GM12878 (cell line): ENCODE measurements around the gene TMEM40. TPM values are rescaled to one million over a fixed set of nuclear protein-coding genes. Genes with fewer than 3 reads are reported as not detected.

Experiments
- ATAC-seq: fragments of 200-7000 bp; cut with Tn5 transposase; 3 replicates; pipeline ENCODE4 v1.9.1; 2020; ENCODE audit warnings: mild to moderate bottlenecking, moderate library complexity
- BruUV-seq: library from RNA; stranded (reverse); fragments of 400-500 nt; replicated peaks from 2 replicates; lab custom pipeline; 2021; lab: Mats Ljungman, UMichigan
- CTCF ChIA-PET: fragments of 300-600 bp; sonication (Branson Sonifier 250); formaldehyde crosslinking; extraction: SDS; loops from one replicate; lab custom pipeline; 2021; ENCODE audit warnings: inconsistent platforms; lab: Yijun Ruan, JAX
- POLR2A ChIA-PET: fragments of 350-600 bp; formaldehyde crosslinking; extraction: SDS; loops from one replicate; lab custom pipeline; 2021; ENCODE audit warnings: inconsistent platforms; lab: Charles Lee
- RAD21 ChIA-PET: fragments of 300-600 bp; sonication (Branson Sonifier 250); formaldehyde crosslinking; loops from one replicate; lab custom pipeline; 2023; ENCODE audit warnings: antibody characterized with exemption; ENCODE audit not compliant: unreplicated experiment; lab: Charles Lee
- SMC1A ChIA-PET: fragments of 300-600 bp; sonication (Branson Sonifier 250); formaldehyde crosslinking; loops from one replicate; lab custom pipeline; 2023; ENCODE audit not compliant: unreplicated experiment, uncharacterized antibody; lab: Charles Lee
- DNase-seq: peaks from one replicate; pipeline ENCODE4 v3.0.0-alpha.2; 2011; ENCODE audit warnings: low read depth, low spot score
- FAIRE-seq: peaks from 3 replicates; lab custom pipeline; 2011; peaks lifted over from hg19 to GRCh38; lab: Jason Lieb, UNC
- H2AFZ ChIP-seq: 2 replicates; pipeline ENCODE4 v1.6.0; 2011; ENCODE audit warnings: low read depth, low read length, control low read depth; ENCODE audit not compliant: control insufficient read depth
- H3K27ac ChIP-seq: 2 replicates; pipeline ENCODE4 v1.5.1; 2011; ENCODE audit warnings: control low read depth; ENCODE audit not compliant: control insufficient read depth, insufficient read depth
- H3K27me3 ChIP-seq, 2 experiments: replicated peaks in 1 of 2; 2 replicates each; pipeline versions ENCODE4 v1.6.0 to v1.6.1; 2011; ENCODE audit warnings: low read length in 1 of 2; ENCODE audit not compliant: control insufficient read depth in 2 of 2, insufficient read depth in 2 of 2
- H3K36me3 ChIP-seq, 2 experiments: 2 replicates each; pipeline ENCODE4 v1.5.1; 2011; ENCODE audit warnings: low read length in 1 of 2; ENCODE audit not compliant: control insufficient read depth in 2 of 2, insufficient read depth in 2 of 2
- H3K4me1 ChIP-seq: 2 replicates; pipeline ENCODE4 v1.6.1; 2011; ENCODE audit warnings: mild to moderate bottlenecking, low read length, moderate library complexity, mixed read lengths; ENCODE audit not compliant: control insufficient read depth, insufficient read depth
- H3K4me2 ChIP-seq: 2 replicates; pipeline ENCODE4 v1.6.0; 2011; ENCODE audit warnings: control low read depth; ENCODE audit not compliant: control insufficient read depth, insufficient read depth
- H3K4me3 ChIP-seq: fragments of 200-600 bp; sonication (generic); 2 replicates; pipeline ENCODE4 v1.5.1; 2016
- H3K79me2 ChIP-seq: 2 replicates; pipeline ENCODE4 v1.6.0; 2011; ENCODE audit warnings: low read length; ENCODE audit not compliant: control insufficient read depth, insufficient read depth
- H3K9ac ChIP-seq: 2 replicates; pipeline ENCODE4 v1.8.0; 2011; ENCODE audit warnings: low read length, control low read depth, mixed read lengths; ENCODE audit not compliant: control insufficient read depth, insufficient read depth
- H3K9me3 ChIP-seq: replicated peaks from 3 replicates; pipeline ENCODE4 v1.5.1; 2011; ENCODE audit warnings: mild to moderate bottlenecking, low read length; ENCODE audit not compliant: control insufficient read depth, insufficient read depth
- H4K20me1 ChIP-seq: 2 replicates; pipeline ENCODE4 v1.6.0; 2011; ENCODE audit not compliant: control insufficient read depth, insufficient read depth
- BRCA1 ChIP-seq: IDR thresholded peaks from 2 replicates; pipeline ENCODE4 v1.6.1; 2011; ENCODE audit warnings: low read depth, low read length, improper control_type of control experiment
- CBFB ChIP-seq: IDR thresholded peaks from 2 replicates; pipeline ENCODE4 v1.6.1; 2016; ENCODE audit warnings: antibody characterized with exemption, low read depth
- CBX5 ChIP-seq: sonication (generic); IDR thresholded peaks from 2 replicates; pipeline ENCODE4 v1.6.1; 2016; ENCODE audit warnings: low read depth, moderate library complexity, mild to moderate bottlenecking, inconsistent platforms
- CREM ChIP-seq: IDR thresholded peaks from 2 replicates; pipeline ENCODE4 v1.6.1; 2014; ENCODE audit warnings: antibody characterized with exemption, low read depth
- ESRRA ChIP-seq: IDR thresholded peaks from 2 replicates; pipeline ENCODE4 v1.6.1; 2012; ENCODE audit warnings: mild to moderate bottlenecking, low read length, improper control_type of control experiment
- HDAC6 ChIP-seq: fragments of 200-600 bp; sonication (generic); IDR thresholded peaks from one replicate; pipeline ENCODE4 v1.8.0; 2017; ENCODE audit warnings: antibody characterized with exemption; ENCODE audit not compliant: unreplicated experiment
- JUND ChIP-seq: IDR thresholded peaks from 2 replicates; pipeline ENCODE4 v1.6.1; 2012; ENCODE audit warnings: low read depth, mild to moderate bottlenecking, low read length, improper control_type of control experiment, moderate library complexity
- KLF5 ChIP-seq: fragments of 450-650 bp; IDR thresholded peaks from 2 replicates; pipeline ENCODE4 v1.6.1; 2014; ENCODE audit warnings: mild to moderate bottlenecking; ENCODE audit not compliant: partially characterized antibody
- MXI1 ChIP-seq: fragments of 150-350 bp; IDR thresholded peaks from 2 replicates; pipeline ENCODE4 v1.6.1; 2011; ENCODE audit warnings: low read depth, mild to moderate bottlenecking, inconsistent platforms, low read length, improper control_type of control experiment
- NFXL1 ChIP-seq: fragments of 450-650 bp; IDR thresholded peaks from 2 replicates; pipeline ENCODE4 v1.6.1; 2017; ENCODE audit warnings: antibody characterized with exemption, mild to moderate bottlenecking, borderline replicate concordance
- RAD51 ChIP-seq: fragments of 450-650 bp; IDR thresholded peaks from 2 replicates; pipeline ENCODE4 v1.6.1; 2016; ENCODE audit warnings: moderate library complexity, mild to moderate bottlenecking, inconsistent platforms
- SP1 ChIP-seq: IDR thresholded peaks from one replicate; pipeline ENCODE4 v1.6.1; 2011; ENCODE audit warnings: low read depth, low read length
- TCF7 ChIP-seq: IDR thresholded peaks from 2 replicates; pipeline ENCODE4 v1.6.1; 2014; ENCODE audit warnings: antibody characterized with exemption, borderline replicate concordance
- YBX1 ChIP-seq: fragments of 450-650 bp; IDR thresholded peaks from 2 replicates; pipeline ENCODE4 v1.6.1; 2016; ENCODE audit warnings: antibody characterized with exemption
- ZBED1 ChIP-seq: IDR thresholded peaks from 2 replicates; pipeline ENCODE4 v1.6.1; 2016; ENCODE audit warnings: borderline replicate concordance
- WGBS: methylation state at CpG from one replicate; pipeline ENCODE4 v1.1.6; 2016; ENCODE audit warnings: low lambda C conversion rate; ENCODE audit not compliant: insufficient replicate concordance, insufficient coverage; ENCODE audit errors: missing lambda C conversion rate; 5-methylcytosine and 5-hydroxymethylcytosine counted together
- in situ Hi-C: fragments of 300-500 bp; cut with MboI; formaldehyde crosslinking; loops from 9 replicates; pipeline ENCODE4 v1.14.3; 2018; ENCODE audit warnings: mixed read lengths
- intact Hi-C: fragments of 100-400 bp; cut with micrococcal nuclease; formaldehyde crosslinking; loops from one replicate; pipeline ENCODE4 v1.14.2; 2022; ENCODE audit not compliant: unreplicated experiment
- polyA plus RNA-seq, 11 experiments: library from polyadenylated mRNA; depleted of rRNA in 4 of 11; unstranded in 6 of 11; stranded (reverse) in 5 of 11; fragments of >200 nt; fragmentation: Nextera tagmentation in 4 of 11; fragmentation: Illumina TruSeq in 1 of 11; extraction: Ambion mirVana in 4 of 11; extraction: Trizol in 1 of 11; gene quantifications; 1 replicate in 1 of 11; 2 replicates in 10 of 11; pipeline versions ENCODE4 v1.2.1 to v1.2.3, GENCODE V29; 2011 to 2016; ENCODE audit warnings: inconsistent platforms in 2 of 11, missing spikeins in 2 of 11, low read depth in 1 of 11
- total RNA-seq, 4 experiments: library from RNA; depleted of rRNA in 3 of 4; stranded (reverse); fragments of >200 nt in 3 of 4; fragmentation: Illumina TruSeq in 1 of 4; extraction: Trizol in 1 of 4; gene quantifications; 2 replicates each; pipeline versions ENCODE4 v1.2.1 to v1.2.3, GENCODE V29; 2013 to 2021
- TF ChIP-seq, protein P1 (sequence below): fragments of 450-650 bp; IDR thresholded peaks from 2 replicates; pipeline ENCODE4 v1.6.1; 2014; ENCODE audit warnings: mild to moderate bottlenecking
- TF ChIP-seq, protein P2 (sequence below): fragments of 450-650 bp; IDR thresholded peaks from 2 replicates; pipeline ENCODE4 v1.6.1; 2016; ENCODE audit warnings: mild to moderate bottlenecking, moderate library complexity, borderline replicate concordance
- TF ChIP-seq, protein P3 (sequence below): fragments of 450-650 bp; IDR thresholded peaks from 2 replicates; pipeline ENCODE4 v1.6.1; 2017; ENCODE audit warnings: mild to moderate bottlenecking, low read depth, inconsistent platforms; ENCODE audit not compliant: poor library complexity, severe bottlenecking

The TMEM40 gene
- total and polyA plus RNA-seq, 10 of the 15 experiments (the other 5 are each of a cell fraction or from before 2014, with no cell fraction given): 0.10 to 0.46 (median 0.27) TPM; not detected in 3

DNA sequence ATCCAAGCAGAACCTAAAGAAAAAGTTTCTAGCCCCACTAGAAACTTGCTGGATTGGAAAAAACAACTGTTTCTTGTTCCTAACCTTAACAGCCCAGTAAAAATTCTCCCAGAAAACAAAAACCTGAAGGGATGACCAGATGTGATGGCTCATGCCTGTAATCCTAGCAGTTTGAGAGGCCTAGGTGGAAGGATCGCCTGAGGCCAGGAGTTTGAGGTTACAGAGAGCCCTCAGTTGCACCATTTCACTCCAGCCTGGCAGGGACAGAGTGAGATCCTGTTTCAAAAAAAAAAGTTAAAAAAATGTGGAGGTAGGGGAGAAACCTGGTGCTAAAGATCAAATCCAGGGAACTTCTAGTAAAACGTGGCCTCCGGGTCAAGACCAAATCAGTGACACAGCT is 56.6 kb downstream of the TMEM40 start:
- Histone ChIP-seq H3K27ac (no peak overlapping the region), H2AFZ (no peak overlapping the region), H3K4me2 (no peak overlapping the region), H4K20me1 (no peaks in the 10 kb centered on the region), H3K4me1 (no peaks in the 10 kb centered on the region), H3K36me3 (no peaks in the 10 kb centered on the region), H3K79me2 (no peaks in the 10 kb centered on the region), H3K4me3 (no peak overlapping the region), H3K9me3 (no peaks in the 10 kb centered on the region), H3K9ac (no peak overlapping the region), H3K27me3 (no peaks in the 10 kb centered on the region)
- in situ Hi-C loops: loop anchor here (25.0 kb wide), 1 partner anchor 565 kb away; no protein-coding TSS in a partner anchor
- 76% methylated on average over 3 of the region's 3 CpGs for WGBS
- intact Hi-C loops: no loop called here
- SMC1A ChIA-PET: interaction anchor here (0.6 kb wide), 1 partner anchor 975 kb away, joined by 3 read pairs; no protein-coding TSS in a partner anchor
- no peak for ATAC-seq
- POLR2A ChIA-PET: no interaction called here
- no peak for FAIRE-seq
- CTCF ChIA-PET: no interaction called here
- no TSS peak for BruUV-seq
- RAD21 ChIA-PET: no interaction called here
- no peak for DNase-seq
- TF ChIP-seq, protein P1, sequence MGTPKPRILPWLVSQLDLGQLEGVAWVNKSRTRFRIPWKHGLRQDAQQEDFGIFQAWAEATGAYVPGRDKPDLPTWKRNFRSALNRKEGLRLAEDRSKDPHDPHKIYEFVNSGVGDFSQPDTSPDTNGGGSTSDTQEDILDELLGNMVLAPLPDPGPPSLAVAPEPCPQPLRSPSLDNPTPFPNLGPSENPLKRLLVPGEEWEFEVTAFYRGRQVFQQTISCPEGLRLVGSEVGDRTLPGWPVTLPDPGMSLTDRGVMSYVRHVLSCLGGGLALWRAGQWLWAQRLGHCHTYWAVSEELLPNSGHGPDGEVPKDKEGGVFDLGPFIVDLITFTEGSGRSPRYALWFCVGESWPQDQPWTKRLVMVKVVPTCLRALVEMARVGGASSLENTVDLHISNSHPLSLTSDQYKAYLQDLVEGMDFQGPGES: no peak
- TF ChIP-seq RAD51: no peak
- no peak for TF ChIP-seq SP1
- TF ChIP-seq HDAC6: no peak
- TF ChIP-seq YBX1: no peak
- no peak for TF ChIP-seq MXI1
- no peak for TF ChIP-seq JUND
- no peak for TF ChIP-seq CBX5
- TF ChIP-seq, protein P2, sequence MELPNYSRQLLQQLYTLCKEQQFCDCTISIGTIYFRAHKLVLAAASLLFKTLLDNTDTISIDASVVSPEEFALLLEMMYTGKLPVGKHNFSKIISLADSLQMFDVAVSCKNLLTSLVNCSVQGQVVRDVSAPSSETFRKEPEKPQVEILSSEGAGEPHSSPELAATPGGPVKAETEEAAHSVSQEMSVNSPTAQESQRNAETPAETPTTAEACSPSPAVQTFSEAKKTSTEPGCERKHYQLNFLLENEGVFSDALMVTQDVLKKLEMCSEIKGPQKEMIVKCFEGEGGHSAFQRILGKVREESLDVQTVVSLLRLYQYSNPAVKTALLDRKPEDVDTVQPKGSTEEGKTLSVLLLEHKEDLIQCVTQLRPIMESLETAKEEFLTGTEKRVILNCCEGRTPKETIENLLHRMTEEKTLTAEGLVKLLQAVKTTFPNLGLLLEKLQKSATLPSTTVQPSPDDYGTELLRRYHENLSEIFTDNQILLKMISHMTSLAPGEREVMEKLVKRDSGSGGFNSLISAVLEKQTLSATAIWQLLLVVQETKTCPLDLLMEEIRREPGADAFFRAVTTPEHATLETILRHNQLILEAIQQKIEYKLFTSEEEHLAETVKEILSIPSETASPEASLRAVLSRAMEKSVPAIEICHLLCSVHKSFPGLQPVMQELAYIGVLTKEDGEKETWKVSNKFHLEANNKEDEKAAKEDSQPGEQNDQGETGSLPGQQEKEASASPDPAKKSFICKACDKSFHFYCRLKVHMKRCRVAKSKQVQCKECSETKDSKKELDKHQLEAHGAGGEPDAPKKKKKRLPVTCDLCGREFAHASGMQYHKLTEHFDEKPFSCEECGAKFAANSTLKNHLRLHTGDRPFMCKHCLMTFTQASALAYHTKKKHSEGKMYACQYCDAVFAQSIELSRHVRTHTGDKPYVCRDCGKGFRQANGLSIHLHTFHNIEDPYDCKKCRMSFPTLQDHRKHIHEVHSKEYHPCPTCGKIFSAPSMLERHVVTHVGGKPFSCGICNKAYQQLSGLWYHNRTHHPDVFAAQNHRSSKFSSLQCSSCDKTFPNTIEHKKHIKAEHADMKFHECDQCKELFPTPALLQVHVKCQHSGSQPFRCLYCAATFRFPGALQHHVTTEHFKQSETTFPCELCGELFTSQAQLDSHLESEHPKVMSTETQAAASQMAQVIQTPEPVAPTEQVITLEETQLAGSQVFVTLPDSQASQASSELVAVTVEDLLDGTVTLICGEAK: no peak
- TF ChIP-seq BRCA1: no peak
- TF ChIP-seq, protein P3, sequence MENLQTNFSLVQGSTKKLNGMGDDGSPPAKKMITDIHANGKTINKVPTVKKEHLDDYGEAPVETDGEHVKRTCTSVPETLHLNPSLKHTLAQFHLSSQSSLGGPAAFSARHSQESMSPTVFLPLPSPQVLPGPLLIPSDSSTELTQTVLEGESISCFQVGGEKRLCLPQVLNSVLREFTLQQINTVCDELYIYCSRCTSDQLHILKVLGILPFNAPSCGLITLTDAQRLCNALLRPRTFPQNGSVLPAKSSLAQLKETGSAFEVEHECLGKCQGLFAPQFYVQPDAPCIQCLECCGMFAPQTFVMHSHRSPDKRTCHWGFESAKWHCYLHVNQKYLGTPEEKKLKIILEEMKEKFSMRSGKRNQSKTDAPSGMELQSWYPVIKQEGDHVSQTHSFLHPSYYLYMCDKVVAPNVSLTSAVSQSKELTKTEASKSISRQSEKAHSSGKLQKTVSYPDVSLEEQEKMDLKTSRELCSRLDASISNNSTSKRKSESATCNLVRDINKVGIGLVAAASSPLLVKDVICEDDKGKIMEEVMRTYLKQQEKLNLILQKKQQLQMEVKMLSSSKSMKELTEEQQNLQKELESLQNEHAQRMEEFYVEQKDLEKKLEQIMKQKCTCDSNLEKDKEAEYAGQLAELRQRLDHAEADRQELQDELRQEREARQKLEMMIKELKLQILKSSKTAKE: no peak
- TF ChIP-seq TCF7: no peak
- no peak for TF ChIP-seq KLF5
- no peak for TF ChIP-seq ZBED1
- no peak for TF ChIP-seq ESRRA
- TF ChIP-seq NFXL1: no peak
- no peak for TF ChIP-seq CREM
- TF ChIP-seq CBFB: no peak
